HFFc6 (cell line): ENCODE results near the gene ADGRG6. TPM values are rescaled to one million over a fixed set of nuclear protein-coding genes. Genes with fewer than 3 reads are reported as not detected.

Experiments used
- DNase-seq: peaks from one replicate; pipeline ENCODE4 v3.0.0-alpha.2; 2018
- H3K27ac Mint-ChIP-seq: 2 replicates; pipeline ENCODE4 v1.8.0; 2020; ENCODE audit warnings: mild to moderate bottlenecking, mixed read lengths
- H3K27me3 Mint-ChIP-seq: 2 replicates; pipeline ENCODE4 v1.8.0; 2021; ENCODE audit warnings: mild to moderate bottlenecking, moderate library complexity, mixed read lengths; ENCODE audit not compliant: insufficient read depth
- H3K36me3 Mint-ChIP-seq: 2 replicates; pipeline ENCODE4 v1.8.0; 2021; ENCODE audit warnings: low read depth, mixed read lengths
- H3K4me1 Mint-ChIP-seq: 2 replicates; pipeline ENCODE4 v1.8.0; 2020; ENCODE audit warnings: low read depth, mixed read lengths
- H3K4me3 Mint-ChIP-seq: 2 replicates; pipeline ENCODE4 v1.8.0; 2020; ENCODE audit warnings: mild to moderate bottlenecking, moderate library complexity, mixed read lengths
- H3K9me3 Mint-ChIP-seq: 2 replicates; pipeline ENCODE4 v1.8.0; 2020; ENCODE audit warnings: mild to moderate bottlenecking, mixed read lengths
- total RNA-seq, 6 experiments: library from RNA; stranded (reverse); fragmentation: NEBNext Ultra II Directional; extraction: Animal tissue kit (Norgen Biotek cat#: 25700); gene quantifications; 2 replicates in 1 of 6; 3 replicates in 5 of 6; pipeline ENCODE4 v1.2.3, GENCODE V29; 2021
- TF ChIP-seq, protein P1 (sequence below): fragments of 200-600 bp; sonication (generic); IDR thresholded peaks from 2 replicates; pipeline ENCODE4 v1.5.0; 2021; ENCODE audit warnings: antibody characterized with exemption, mild to moderate bottlenecking

The ADGRG6 gene
- total RNA-seq, 6 experiments from 2014 or later, result 27.4 to 73.2 (median 29.7) TPM

DNA sequence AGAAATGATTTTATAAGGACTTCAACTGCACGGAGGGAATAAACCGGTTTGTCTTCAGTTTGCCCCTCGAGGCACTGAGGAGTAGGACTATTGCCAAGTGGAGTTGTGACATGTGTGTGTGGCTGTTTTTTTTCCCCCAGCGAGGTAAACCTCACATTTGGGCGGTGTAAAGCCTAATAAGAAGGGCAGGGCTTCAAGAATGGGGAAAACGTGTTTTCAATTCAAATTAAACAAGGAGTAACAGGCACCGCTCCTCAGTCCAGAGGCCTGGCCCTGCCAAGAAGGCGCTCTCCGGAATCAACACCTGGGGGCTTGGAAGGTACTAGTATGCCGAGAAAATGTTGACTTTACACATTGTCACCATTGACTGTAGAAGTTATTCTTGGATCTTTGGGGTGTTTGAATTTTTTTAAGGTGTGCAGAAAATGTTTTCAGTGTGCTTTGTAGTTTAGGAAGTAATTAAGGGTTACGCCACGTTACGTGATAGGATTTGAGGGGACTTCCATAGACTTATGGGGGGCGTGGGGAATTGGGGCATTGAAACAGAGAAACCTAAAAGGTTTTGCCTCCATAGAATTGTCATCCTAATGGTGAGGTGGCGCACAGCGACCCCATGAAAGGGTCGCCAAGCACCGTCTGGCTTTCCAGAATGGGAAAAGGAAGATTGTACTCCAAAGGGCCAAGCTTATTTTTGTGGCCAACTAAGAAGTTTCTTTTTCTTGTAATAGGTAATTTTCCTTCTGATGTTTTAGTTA lies 791 bp downstream of the ADGRG6 start:
- no peaks in the 10 kb centered on the region for H3K27me3 Mint-ChIP-seq
- DNase-seq, result no peak
- TF ChIP-seq, protein P1, sequence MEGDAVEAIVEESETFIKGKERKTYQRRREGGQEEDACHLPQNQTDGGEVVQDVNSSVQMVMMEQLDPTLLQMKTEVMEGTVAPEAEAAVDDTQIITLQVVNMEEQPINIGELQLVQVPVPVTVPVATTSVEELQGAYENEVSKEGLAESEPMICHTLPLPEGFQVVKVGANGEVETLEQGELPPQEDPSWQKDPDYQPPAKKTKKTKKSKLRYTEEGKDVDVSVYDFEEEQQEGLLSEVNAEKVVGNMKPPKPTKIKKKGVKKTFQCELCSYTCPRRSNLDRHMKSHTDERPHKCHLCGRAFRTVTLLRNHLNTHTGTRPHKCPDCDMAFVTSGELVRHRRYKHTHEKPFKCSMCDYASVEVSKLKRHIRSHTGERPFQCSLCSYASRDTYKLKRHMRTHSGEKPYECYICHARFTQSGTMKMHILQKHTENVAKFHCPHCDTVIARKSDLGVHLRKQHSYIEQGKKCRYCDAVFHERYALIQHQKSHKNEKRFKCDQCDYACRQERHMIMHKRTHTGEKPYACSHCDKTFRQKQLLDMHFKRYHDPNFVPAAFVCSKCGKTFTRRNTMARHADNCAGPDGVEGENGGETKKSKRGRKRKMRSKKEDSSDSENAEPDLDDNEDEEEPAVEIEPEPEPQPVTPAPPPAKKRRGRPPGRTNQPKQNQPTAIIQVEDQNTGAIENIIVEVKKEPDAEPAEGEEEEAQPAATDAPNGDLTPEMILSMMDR, result no peak
- H3K4me1 Mint-ChIP-seq, result peaks cover 66% of the 10 kb centered on the region
- H3K9me3 Mint-ChIP-seq, result peaks cover 6% of the 10 kb centered on the region
- H3K4me3 Mint-ChIP-seq, result peak overlapping the region; percentile 90
- H3K36me3 Mint-ChIP-seq, result peaks cover 19% of the 10 kb centered on the region
- peak overlapping the region; percentile 88 for H3K27ac Mint-ChIP-seq

DNA sequence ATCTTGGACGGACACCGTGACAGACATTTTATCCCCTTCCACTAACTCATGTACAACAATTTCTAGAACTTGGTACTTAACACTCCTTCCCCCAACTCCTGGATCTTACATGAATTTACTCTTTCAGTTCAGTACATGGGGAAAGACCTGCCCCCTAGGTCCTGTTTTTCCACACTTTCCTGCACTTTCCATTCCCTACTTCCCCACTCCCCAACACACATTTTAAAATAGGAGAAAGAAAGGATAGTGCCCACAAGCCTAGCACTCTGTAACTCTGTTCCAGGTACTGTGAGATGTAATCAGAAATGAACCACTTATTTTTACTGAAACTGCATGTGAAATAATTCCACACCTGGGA lies 1.3 kb downstream of the ADGRG6 start:
- DNase-seq, result no peak
- Mint-ChIP-seq H3K27me3 (no peaks in the 10 kb centered on the region), H3K4me1 (peaks cover 65% of the 10 kb centered on the region), H3K9me3 (peaks cover 6% of the 10 kb centered on the region), H3K4me3 (peak overlapping the region; percentile 90), H3K36me3 (peaks cover 19% of the 10 kb centered on the region), H3K27ac (peak overlapping the region; percentile 88)
- TF ChIP-seq, protein P1, result no peak

DNA sequence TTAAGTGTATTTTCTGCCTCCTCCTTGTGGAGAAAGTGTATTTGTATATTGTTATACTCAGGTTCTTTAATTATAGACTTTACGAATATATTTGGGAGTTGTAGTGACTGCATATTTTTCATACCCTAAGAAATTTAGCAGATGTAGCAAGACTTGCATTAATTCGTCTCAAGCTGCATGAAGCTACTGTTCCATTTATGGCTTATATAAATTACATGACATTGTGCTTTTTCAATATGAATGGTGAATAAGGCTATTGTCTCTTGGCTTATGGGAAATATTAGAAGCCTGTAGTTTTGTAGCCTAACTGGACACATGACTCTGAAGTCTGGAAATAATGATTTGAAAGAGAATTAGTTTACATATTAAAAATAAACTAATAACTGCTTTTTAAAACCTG lies 2.4 kb downstream of the ADGRG6 start:
- peak overlapping the region; percentile 90 for H3K4me3 Mint-ChIP-seq
- no peaks in the 10 kb centered on the region for H3K27me3 Mint-ChIP-seq
- H3K27ac Mint-ChIP-seq, result no peak overlapping the region
- peaks cover 62% of the 10 kb centered on the region for H3K4me1 Mint-ChIP-seq
- H3K36me3 Mint-ChIP-seq, result peaks cover 19% of the 10 kb centered on the region
- H3K9me3 Mint-ChIP-seq, result peaks cover 6% of the 10 kb centered on the region
- TF ChIP-seq, protein P1, result no peak
- no peak for DNase-seq

DNA sequence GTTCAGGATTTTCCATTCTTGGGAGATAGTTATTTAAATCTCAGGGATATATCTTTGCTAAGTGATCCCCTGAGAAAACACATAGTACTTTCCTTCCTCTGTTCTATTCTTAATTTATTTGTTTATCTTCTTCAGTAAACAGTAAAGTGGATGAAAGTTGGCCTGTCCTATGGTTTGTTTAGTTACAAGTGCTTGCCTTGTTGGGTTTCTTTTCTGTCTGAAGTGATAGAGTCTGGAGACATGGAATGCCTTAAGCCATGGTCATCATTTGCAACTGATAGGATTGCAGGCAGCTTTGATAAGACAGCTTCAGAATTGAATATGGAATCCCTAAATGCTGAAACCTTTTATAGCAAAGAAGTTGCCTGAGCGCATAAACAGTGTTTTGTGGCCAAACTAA lies 4.9 kb downstream of the ADGRG6 start:
- TF ChIP-seq, protein P1, result no peak
- Mint-ChIP-seq H3K27ac (peak overlapping the region; percentile 8; the same call in 1 of the 2 replicates), H3K4me3 (peak overlapping the region; percentile 6; the same call in 1 of the 2 replicates), H3K4me1 (peaks cover 70% of the 10 kb centered on the region), H3K36me3 (peaks cover 18% of the 10 kb centered on the region), H3K27me3 (no peaks in the 10 kb centered on the region), H3K9me3 (no peaks in the 10 kb centered on the region; the same call in 1 of the 2 replicates)
- no peak for DNase-seq

DNA sequence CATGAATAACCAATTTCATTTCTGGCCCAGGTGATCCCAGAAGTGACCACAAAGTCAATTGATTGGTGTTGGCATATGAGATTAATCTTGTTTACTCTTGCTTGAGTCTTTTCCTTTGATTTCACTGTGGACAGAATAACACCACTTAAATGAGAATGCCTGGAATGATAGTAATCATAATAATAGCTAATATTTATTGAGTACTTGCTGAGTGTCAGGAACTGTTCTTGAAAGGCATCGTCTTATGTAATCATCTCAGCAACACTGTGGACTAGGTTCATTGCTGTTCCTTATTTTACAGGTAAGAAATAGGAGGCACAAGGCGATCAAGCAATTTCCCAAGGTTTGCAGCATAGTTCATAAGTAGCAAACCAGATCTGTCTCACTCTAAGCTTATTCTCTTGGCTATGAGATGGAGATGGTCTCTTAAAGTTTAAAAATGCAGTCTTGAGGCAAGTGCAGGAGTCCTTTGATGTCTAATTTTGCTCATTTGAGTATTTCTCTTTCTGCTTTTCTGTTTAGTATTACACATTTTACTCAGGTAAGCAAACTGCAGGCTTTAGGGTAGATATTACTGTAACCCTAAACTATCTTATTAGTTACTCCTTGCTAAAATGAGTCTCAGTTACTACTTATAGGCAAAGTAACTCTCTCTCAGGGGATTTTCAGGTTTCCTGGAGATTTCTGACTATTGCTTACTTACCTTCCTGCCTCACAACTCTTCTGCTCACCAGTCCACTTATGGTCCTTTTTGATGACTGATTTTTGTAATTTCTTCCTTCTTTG lies 6.3 kb downstream of the ADGRG6 start:
- H3K4me3 Mint-ChIP-seq, result no peak overlapping the region
- DNase-seq, result no peak
- no peak overlapping the region for H3K27ac Mint-ChIP-seq
- H3K9me3 Mint-ChIP-seq, result no peaks in the 10 kb centered on the region
- TF ChIP-seq, protein P1, result no peak
- peaks cover 68% of the 10 kb centered on the region for H3K4me1 Mint-ChIP-seq
- H3K36me3 Mint-ChIP-seq, result peaks cover 13% of the 10 kb centered on the region
- H3K27me3 Mint-ChIP-seq, result no peaks in the 10 kb centered on the region
